HepG2 (cell line): ENCODE data around the gene ALG13. TPM values are rescaled to one million over a fixed set of nuclear protein-coding genes. Genes with fewer than 3 reads are reported as not detected.

Source experiments
- GTF2F1 ChIP-seq: fragments of 150-350 bp; IDR thresholded peaks from 2 replicates; pipeline ENCODE4 v1.6.1; 2014; ENCODE audit warnings: low read length
- GTF3A ChIP-seq: sonication (generic); formaldehyde crosslinking; conservative IDR thresholded peaks from 2 replicates; pipeline ENCODE4 v1.4.0; 2020; ENCODE audit warnings: mild to moderate bottlenecking, missing genetic modification reagents
- HBP1 ChIP-seq: IDR thresholded peaks from 2 replicates; pipeline ENCODE4 v1.6.1; 2016; ENCODE audit warnings: low read depth, control low read depth
- NR0B2 ChIP-seq: sonication (generic); formaldehyde crosslinking; IDR thresholded peaks from 2 replicates; pipeline ENCODE4 v1.4.0; 2020; ENCODE audit warnings: mild to moderate bottlenecking, missing genetic modification reagents
- ZBTB10 ChIP-seq: sonication (generic); formaldehyde crosslinking; IDR thresholded peaks from 2 replicates; pipeline ENCODE4 v1.4.0; 2020; ENCODE audit warnings: missing genetic modification reagents, borderline replicate concordance
- ZC3H13 ChIP-seq: sonication (generic); formaldehyde crosslinking; IDR thresholded peaks from 2 replicates; pipeline ENCODE4 v1.8.1; 2023; ENCODE audit warnings: mild to moderate bottlenecking, missing genetic modification reagents, moderate library complexity
- ZHX1 ChIP-seq: sonication (generic); formaldehyde crosslinking; IDR thresholded peaks from 2 replicates; pipeline ENCODE4 v1.8.1; 2022; ENCODE audit warnings: low read depth, mild to moderate bottlenecking, missing genetic modification reagents
- ZIK1 ChIP-seq: sonication (generic); formaldehyde crosslinking; IDR thresholded peaks from 2 replicates; pipeline ENCODE4 v1.5.0; 2020; ENCODE audit warnings: mild to moderate bottlenecking, low read depth, missing genetic modification reagents, borderline replicate concordance
- ZNF432 ChIP-seq: sonication (generic); formaldehyde crosslinking; IDR thresholded peaks from 2 replicates; pipeline ENCODE4 v1.5.0; 2020; ENCODE audit warnings: missing genetic modification reagents, mild to moderate bottlenecking, borderline replicate concordance
- ZNF460 ChIP-seq: sonication (generic); formaldehyde crosslinking; IDR thresholded peaks from 2 replicates; pipeline ENCODE4 v1.5.1; 2020; ENCODE audit warnings: missing genetic modification reagents, mild to moderate bottlenecking, borderline replicate concordance
- ZNF546 ChIP-seq: sonication (generic); formaldehyde crosslinking; conservative IDR thresholded peaks from 2 replicates; pipeline ENCODE4 v1.8.1; 2023; ENCODE audit warnings: mild to moderate bottlenecking, missing genetic modification reagents
- ZNF713 ChIP-seq: sonication (generic); formaldehyde crosslinking; IDR thresholded peaks from 2 replicates; pipeline ENCODE4 v1.4.0; 2020; ENCODE audit warnings: mild to moderate bottlenecking, missing genetic modification reagents
- polyA plus RNA-seq, 8 experiments: library from polyadenylated mRNA; depleted of rRNA in 3 of 8; stranded (reverse) in 7 of 8; unstranded in 1 of 8; fragments of >200 nt; fragmentation: Illumina TruSeq in 4 of 8; extraction: Trizol in 4 of 8; gene quantifications; 2 replicates each; pipeline versions ENCODE4 v1.2.1 to v1.2.3, GENCODE V29; 2011 to 2016; ENCODE audit warnings: low read depth in 4 of 8, missing spikeins in 1 of 8, mixed read lengths in 1 of 8; ENCODE audit not compliant: insufficient read depth in 1 of 8
- total RNA-seq, 5 experiments: library from RNA; depleted of rRNA; stranded (reverse); fragments of >200 nt; fragmentation: Illumina TruSeq; extraction: Trizol; gene quantifications; 2 replicates each; pipeline ENCODE4 v1.2.3, GENCODE V29; 2016; ENCODE audit warnings: low read depth in 1 of 5
- TF ChIP-seq, protein P1 (sequence below): sonication (generic); formaldehyde crosslinking; conservative IDR thresholded peaks from 2 replicates; pipeline ENCODE4 v1.4.0; 2020; ENCODE audit warnings: missing genetic modification reagents
- TF ChIP-seq, protein P2 (sequence below): IDR thresholded peaks from 2 replicates; pipeline ENCODE4 v1.6.1; 2016; ENCODE audit warnings: missing compliant biosample characterization, missing genetic modification reagents, borderline replicate concordance
- TF ChIP-seq, protein P3 (sequence below): sonication (generic); formaldehyde crosslinking; IDR thresholded peaks from 2 replicates; pipeline ENCODE4 v1.8.0; 2022; ENCODE audit warnings: mild to moderate bottlenecking, missing genetic modification reagents, moderate library complexity
- TF ChIP-seq, protein P4 (sequence below): sonication (generic); formaldehyde crosslinking; IDR thresholded peaks from 2 replicates; pipeline ENCODE4 v1.4.0; 2020; ENCODE audit warnings: missing genetic modification reagents

ALG13 gene
- total and polyA plus RNA-seq, 2 of the 13 experiments (the other 11 are each of a cell fraction or from before 2014, with no cell fraction given), result 31.2 to 65.5 TPM

- TF ChIP-seq ZBTB10 (CRISPR knock-in tag) (no peak), ZIK1 (CRISPR knock-in tag) (no peak), HBP1 (CRISPR knock-in tag) (no peak), ZNF432 (CRISPR knock-in tag) (no peak), ZNF460 (CRISPR knock-in tag) (no peak), ZNF713 (CRISPR knock-in tag) (no peak), NR0B2 (0 out of 2 replicates have a peak, but pooled peaks have one; percentile 23), ZC3H13 (no peak), GTF3A (CRISPR knock-in tag) (no peak), GTF2F1 (no peak), ZNF546 (CRISPR knock-in tag) (no peak), ZHX1 (CRISPR knock-in tag) (peak; percentile 71; the same call in 1 of the 2 replicates)
- TF ChIP-seq, protein P1, sequence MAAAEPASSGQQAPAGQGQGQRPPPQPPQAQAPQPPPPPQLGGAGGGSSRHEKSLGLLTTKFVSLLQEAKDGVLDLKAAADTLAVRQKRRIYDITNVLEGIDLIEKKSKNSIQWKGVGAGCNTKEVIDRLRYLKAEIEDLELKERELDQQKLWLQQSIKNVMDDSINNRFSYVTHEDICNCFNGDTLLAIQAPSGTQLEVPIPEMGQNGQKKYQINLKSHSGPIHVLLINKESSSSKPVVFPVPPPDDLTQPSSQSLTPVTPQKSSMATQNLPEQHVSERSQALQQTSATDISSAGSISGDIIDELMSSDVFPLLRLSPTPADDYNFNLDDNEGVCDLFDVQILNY, result no peak; the same call in 1 of the 2 replicates
- TF ChIP-seq, protein P2, sequence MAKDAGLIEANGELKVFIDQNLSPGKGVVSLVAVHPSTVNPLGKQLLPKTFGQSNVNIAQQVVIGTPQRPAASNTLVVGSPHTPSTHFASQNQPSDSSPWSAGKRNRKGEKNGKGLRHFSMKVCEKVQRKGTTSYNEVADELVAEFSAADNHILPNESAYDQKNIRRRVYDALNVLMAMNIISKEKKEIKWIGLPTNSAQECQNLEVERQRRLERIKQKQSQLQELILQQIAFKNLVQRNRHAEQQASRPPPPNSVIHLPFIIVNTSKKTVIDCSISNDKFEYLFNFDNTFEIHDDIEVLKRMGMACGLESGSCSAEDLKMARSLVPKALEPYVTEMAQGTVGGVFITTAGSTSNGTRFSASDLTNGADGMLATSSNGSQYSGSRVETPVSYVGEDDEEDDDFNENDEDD (CRISPR knock-in tag), result peak; percentile 69; the same call in 1 of the 2 replicates
- TF ChIP-seq, protein P3, sequence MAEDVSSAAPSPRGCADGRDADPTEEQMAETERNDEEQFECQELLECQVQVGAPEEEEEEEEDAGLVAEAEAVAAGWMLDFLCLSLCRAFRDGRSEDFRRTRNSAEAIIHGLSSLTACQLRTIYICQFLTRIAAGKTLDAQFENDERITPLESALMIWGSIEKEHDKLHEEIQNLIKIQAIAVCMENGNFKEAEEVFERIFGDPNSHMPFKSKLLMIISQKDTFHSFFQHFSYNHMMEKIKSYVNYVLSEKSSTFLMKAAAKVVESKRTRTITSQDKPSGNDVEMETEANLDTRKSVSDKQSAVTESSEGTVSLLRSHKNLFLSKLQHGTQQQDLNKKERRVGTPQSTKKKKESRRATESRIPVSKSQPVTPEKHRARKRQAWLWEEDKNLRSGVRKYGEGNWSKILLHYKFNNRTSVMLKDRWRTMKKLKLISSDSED (CRISPR knock-in tag), result no peak
- TF ChIP-seq, protein P4, sequence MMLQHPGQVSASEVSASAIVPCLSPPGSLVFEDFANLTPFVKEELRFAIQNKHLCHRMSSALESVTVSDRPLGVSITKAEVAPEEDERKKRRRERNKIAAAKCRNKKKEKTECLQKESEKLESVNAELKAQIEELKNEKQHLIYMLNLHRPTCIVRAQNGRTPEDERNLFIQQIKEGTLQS (CRISPR knock-in tag), result peak; percentile 75
These were observed at the start of gene ALG13 (continued) for GRCh38 chrX:111680988-111681779.
